TTC549 (cell line): ENCODE measurements around the gene CEP97.

Experiments used
- FAIRE-seq: peaks from 2 replicates; lab custom pipeline; 2012; peaks lifted over from hg19 to GRCh38; lab: Jason Lieb, UNC

Gene CEP97

DNA sequence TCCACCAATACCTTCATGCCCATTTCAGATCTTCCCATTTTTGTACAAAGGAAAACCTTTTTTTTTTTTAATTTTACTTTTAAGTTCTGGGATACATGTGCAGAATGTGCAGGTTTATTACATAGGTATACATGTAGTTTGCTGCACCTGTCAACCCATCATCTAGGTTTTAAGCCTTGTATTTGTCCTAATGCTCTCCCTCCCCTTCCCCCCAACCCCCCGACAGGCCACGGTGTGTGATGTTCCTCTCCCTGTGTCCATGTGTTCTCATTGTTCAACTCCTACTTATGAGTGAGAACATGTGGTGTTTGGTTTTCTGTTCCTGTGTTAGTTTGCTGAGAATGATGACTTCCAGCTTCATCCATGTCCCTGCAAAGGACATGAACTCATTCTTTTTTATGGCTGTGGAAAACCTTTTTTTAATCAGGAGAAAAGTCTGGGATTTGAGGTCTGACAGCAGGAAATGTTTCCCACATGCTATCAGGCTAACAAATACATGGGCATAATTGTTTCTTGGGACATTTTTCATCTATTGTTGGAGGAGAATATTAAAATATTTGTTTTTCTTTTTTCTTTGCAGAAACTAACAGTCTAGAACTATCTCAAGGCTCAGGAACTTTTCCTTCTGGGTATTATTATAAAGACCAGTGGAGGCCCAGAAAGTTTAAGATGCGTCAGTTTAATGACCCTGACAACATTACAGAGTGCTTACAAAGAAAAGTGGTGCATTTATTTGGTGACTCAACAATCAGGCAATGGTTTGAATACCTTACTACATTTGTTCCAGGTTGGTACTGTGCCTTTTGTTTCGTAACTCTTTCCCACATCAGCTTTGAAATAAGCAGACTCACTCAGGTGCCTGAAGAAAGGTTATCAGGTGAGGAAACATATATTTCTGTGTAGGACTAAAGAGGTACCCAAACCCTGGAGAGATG, 92.1 kb downstream of the CEP97 start:
- FAIRE-seq, result no peak

DNA sequence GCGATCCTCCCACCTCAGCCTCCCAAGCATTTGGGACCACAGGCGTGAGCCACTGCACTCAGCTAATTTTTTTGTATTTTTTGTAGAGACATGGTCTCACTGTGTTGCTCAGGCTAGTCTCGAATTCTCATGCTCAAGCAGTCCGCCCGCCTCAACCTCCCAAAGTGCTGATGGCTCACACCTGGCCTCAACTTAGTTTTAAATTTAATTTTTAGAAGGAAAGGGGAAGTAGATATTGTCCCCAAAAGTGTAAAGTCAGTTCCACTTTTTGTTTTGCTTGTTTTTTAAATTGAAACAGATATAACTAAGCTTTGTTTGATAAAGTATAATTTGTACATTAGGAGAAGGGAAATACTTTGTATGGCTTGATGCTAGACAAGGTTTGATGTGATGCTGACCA, 93.6 kb downstream of the CEP97 start:
- FAIRE-seq, result no peak

DNA sequence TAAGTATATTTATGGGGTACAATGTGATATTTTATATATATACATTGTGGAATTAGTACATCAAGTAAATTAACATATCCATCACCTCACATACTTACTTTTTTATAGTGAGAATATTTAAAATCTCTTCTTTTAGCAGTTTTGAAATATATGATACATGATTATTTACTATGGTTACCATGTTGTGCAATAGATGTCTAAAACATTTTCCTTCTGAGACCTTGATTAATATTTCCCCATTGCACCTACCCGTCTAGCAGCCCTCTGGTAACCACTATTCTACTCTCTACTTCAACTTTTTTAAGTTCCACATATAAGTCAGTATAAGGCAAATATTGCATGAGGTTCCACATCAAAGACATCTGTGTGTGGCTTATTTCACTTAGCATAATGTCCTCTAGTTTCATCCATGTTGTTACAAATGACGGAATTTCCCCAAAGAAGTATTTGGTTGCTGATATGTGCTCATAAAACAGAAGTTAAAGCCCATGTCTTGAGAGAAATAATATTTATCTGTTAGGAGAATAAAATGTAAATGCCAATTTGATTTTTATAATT, 95.3 kb downstream of the CEP97 start:
- FAIRE-seq, result no peak
